Measurements from ENCODE around the gene PALLD.
A peak's percentile ranks its signal among the peaks of the same experiment; 100 is the strongest.

PALLD gene

DNA sequence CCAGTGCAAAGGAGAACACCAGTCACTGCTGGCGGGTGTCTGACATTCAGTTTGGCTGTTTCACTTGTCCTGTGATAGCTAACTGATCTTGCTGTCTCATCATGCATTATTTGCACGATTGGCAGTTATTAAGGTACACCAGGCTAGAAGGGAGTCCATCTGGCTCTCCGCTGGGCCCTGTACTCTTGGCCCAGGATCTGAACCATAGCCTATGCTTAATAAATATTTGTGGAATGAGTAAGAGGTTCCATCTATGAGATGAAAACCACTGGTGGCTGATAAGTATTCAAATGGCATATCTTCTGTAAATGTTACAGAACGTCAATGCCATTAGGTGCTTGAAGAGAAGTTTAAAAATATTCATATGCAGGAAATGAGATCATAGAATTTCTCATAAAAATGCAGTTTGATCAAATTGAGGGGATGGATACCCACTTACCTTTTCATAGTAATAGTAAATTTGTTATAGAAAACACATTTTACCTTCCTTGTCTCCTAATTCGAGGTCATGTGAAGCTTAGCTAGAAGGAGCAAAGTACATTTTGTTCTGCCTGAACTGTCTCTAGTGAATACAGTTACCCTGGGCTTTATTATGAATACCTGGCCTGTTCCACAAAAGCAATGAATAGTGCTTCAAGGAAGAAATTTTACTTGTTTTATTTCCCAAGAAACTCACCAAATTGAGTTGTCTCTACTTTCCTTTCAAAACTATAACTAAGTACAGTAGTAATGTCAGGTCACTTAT is 299.7 kb downstream of the PALLD start (continued):
- TF ChIP-seq, protein P1, sequence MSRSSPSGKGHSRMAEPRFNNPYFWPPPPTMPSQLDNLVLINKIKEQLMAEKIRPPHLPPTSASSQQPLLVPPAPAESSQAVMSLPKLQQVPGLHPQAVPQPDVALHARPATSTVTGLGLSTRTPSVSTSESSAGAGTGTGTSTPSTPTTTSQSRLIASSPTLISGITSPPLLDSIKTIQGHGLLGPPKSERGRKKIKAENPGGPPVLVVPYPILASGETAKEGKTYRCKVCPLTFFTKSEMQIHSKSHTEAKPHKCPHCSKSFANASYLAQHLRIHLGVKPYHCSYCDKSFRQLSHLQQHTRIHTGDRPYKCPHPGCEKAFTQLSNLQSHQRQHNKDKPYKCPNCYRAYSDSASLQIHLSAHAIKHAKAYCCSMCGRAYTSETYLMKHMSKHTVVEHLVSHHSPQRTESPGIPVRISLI (tag by site-specific recombination; IDR thresholded peaks at IDR 0.05) = no peak
- TF ChIP-seq ZBTB20 (tag by site-specific recombination; IDR thresholded peaks at IDR 0.05) (no peak), ZNF274 (IDR thresholded peaks at IDR 0.05; ENCODE audit: low read length) (no peak), ZNF274 (tag by site-specific recombination; IDR thresholded peaks at IDR 0.05; ENCODE audit: borderline replicate concordance) (no peak), ZNF670 (tag by site-specific recombination; IDR thresholded peaks at IDR 0.05; ENCODE audit: low read depth) (no peak), KLF16 (tag by site-specific recombination; IDR thresholded peaks at IDR 0.05) (no peak), ZNF132 (tag by site-specific recombination; IDR thresholded peaks at IDR 0.05; ENCODE audit: borderline replicate concordance) (no peak)
- TF ChIP-seq, protein P2, sequence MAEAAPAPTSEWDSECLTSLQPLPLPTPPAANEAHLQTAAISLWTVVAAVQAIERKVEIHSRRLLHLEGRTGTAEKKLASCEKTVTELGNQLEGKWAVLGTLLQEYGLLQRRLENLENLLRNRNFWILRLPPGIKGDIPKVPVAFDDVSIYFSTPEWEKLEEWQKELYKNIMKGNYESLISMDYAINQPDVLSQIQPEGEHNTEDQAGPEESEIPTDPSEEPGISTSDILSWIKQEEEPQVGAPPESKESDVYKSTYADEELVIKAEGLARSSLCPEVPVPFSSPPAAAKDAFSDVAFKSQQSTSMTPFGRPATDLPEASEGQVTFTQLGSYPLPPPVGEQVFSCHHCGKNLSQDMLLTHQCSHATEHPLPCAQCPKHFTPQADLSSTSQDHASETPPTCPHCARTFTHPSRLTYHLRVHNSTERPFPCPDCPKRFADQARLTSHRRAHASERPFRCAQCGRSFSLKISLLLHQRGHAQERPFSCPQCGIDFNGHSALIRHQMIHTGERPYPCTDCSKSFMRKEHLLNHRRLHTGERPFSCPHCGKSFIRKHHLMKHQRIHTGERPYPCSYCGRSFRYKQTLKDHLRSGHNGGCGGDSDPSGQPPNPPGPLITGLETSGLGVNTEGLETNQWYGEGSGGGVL (tag by site-specific recombination; IDR thresholded peaks at IDR 0.05) = no peak

DNA sequence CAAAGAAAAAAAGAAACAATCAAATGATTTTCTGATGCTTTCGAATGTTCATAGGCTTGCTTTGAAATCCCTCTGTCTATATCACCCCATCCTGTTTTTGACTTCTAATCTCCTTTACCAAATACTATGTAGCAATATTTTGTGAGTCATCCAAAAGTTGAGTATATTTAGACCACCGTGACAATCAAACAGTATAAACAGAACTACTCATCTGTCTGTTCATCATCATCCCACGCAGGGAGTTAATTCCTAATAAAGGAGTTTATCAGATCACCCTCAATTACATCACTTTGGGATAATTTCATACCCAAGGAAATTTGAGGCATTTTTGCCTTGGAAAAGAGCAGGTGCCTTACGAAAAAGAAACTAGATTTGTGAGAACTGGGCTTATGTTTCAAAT is 300.3 kb downstream of the PALLD start:
- CTCF ChIA-PET = no interaction called here
- H3K36me3 ChIP-seq (ENCODE audit: control insufficient read depth in 2 of 2, insufficient read depth in 1 of 2, low read length in 2 of 2) = no peaks in the 10 kb centered on the region
- TF ChIP-seq ZNF629 (tag by site-specific recombination; IDR thresholded peaks at IDR 0.05) (0 out of 2 replicates have a peak, but pooled peaks have one; percentile 16), ZNF776 (tag by site-specific recombination; IDR thresholded peaks at IDR 0.05; ENCODE audit: borderline replicate concordance) (no peak)
- H3K4me1 ChIP-seq (ENCODE audit: control insufficient read depth, insufficient read depth, low read length) = no peaks in the 10 kb centered on the region; the same call in 1 of the 2 replicates
- no peak overlapping the region for H3K27ac ChIP-seq (ENCODE audit: extremely low read depth, low read depth, low read length)
- no peaks in the 10 kb centered on the region for H3K9me3 ChIP-seq (ENCODE audit: control insufficient read depth, insufficient read depth, low read depth, low read length)
- no peak overlapping the region for H3K4me3 ChIP-seq (ENCODE audit: low read depth, low read length)
- POLR2A ChIA-PET = interaction anchor here (1.5 kb wide), 1 partner anchor 34 kb away, joined by 3 read pairs; no protein-coding TSS in a partner anchor

DNA sequence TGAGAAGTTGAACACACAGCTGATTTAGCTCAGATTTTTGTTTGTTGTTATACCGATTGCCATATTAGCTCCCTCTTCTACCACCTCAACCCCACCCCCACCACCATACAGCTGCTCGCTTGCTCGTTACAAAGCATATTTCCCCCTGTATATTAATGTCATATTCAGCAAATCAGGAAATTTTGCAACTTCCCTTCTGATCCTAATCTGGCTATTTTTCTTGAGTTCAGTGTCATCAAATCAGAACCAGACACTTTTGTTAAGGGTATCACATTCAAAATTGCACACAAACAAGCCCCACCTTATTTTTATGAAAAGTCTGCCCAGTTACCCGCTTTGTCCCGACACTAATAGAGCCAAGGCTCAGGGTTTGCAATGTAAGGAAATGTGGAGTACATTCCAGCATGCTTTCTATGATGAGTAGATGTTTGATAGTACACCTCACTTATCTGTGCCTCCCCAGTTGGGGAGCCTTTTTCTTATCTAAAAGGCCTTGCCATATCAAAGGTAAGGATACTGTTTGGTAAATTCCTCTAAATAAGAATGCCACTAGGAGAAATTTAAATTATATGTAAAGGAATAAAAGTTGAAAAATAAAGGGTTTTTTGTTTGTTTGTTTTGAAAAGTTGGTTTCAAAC is 301.0 kb downstream of the PALLD start:
- H3K27ac ChIP-seq (ENCODE audit: extremely low read depth, low read depth, low read length) = no peak overlapping the region
- ChIA-PET CTCF (no interaction called here), POLR2A (interaction anchor here (1.5 kb wide), 1 partner anchor 33 kb away, joined by 3 read pairs; no protein-coding TSS in a partner anchor)
- H3K9me3 ChIP-seq (ENCODE audit: control insufficient read depth, insufficient read depth, low read depth, low read length) = no peaks in the 10 kb centered on the region
- no peaks in the 10 kb centered on the region for H3K36me3 ChIP-seq (ENCODE audit: control insufficient read depth in 2 of 2, insufficient read depth in 1 of 2, low read length in 2 of 2)
- no peak overlapping the region for H3K4me3 ChIP-seq (ENCODE audit: low read depth, low read length)
- TF ChIP-seq HIC1 (tag by site-specific recombination; IDR thresholded peaks at IDR 0.05) = no peak
- TF ChIP-seq ZNF560 (tag by site-specific recombination; IDR thresholded peaks at IDR 0.05; ENCODE audit: borderline replicate concordance) = no peak
- no peak for TF ChIP-seq ZBTB8A (tag by site-specific recombination; IDR thresholded peaks at IDR 0.05)
- TF ChIP-seq ZNF302 (tag by site-specific recombination; IDR thresholded peaks at IDR 0.05; ENCODE audit: low read depth) = no peak
- no peak for TF ChIP-seq ZNF248 (tag by site-specific recombination; IDR thresholded peaks at IDR 0.05)
- no peak for TF ChIP-seq ZNF654 (tag by site-specific recombination; IDR thresholded peaks at IDR 0.05; ENCODE audit: low read depth)
- no peak for TF ChIP-seq BCL11A (tag by site-specific recombination; IDR thresholded peaks at IDR 0.05; ENCODE audit: low read depth)
- TF ChIP-seq BCL11B (tag by site-specific recombination; IDR thresholded peaks at IDR 0.05; ENCODE audit: low read depth) = no peak
- TF ChIP-seq YY2 (tag by site-specific recombination; IDR thresholded peaks at IDR 0.05) = no peak
- TF ChIP-seq ZNF530 (tag by site-specific recombination; IDR thresholded peaks at IDR 0.05; ENCODE audit: low read depth) = no peak
- no peak for TF ChIP-seq INSM2 (tag by site-specific recombination; IDR thresholded peaks at IDR 0.05)
- H3K4me1 ChIP-seq (ENCODE audit: control insufficient read depth, insufficient read depth, low read length) = no peaks in the 10 kb centered on the region; the same call in 1 of the 2 replicates

Measured in HEK293 (cell line).